ENCODE measurements around the gene NUDT14.

DNA sequence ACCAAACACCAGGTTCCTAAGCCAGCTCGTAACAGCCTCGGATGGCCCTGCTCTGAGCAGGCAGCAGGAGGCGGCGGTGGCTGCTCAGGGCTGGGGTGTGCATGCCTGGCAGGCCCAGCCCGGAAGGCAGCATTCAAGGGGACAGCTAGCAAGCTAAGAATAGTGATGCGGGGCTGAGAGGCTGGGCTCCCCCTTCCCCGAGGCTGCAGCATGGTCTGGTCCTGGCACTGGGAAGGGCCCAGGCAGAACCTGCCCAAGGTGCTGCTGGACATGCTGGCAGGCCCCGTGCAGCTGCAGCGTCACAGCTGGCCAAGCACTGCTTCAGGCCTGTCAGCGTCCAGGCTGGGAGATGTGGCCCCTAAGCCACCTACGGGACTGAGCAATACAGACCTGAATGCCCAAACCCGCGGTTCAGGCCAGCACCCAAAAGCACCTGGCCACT is 26.4 kb upstream of the NUDT14 start:
- TF ChIP-seq EZH2phosphoT487 (IDR thresholded peaks at IDR 0.05; ENCODE audit: borderline replicate concordance, low read length) (no peak), EZH2 (IDR thresholded peaks at IDR 0.05; ENCODE audit: low read length, unreplicated experiment) (no peak)
- TF ChIP-seq, protein P1, sequence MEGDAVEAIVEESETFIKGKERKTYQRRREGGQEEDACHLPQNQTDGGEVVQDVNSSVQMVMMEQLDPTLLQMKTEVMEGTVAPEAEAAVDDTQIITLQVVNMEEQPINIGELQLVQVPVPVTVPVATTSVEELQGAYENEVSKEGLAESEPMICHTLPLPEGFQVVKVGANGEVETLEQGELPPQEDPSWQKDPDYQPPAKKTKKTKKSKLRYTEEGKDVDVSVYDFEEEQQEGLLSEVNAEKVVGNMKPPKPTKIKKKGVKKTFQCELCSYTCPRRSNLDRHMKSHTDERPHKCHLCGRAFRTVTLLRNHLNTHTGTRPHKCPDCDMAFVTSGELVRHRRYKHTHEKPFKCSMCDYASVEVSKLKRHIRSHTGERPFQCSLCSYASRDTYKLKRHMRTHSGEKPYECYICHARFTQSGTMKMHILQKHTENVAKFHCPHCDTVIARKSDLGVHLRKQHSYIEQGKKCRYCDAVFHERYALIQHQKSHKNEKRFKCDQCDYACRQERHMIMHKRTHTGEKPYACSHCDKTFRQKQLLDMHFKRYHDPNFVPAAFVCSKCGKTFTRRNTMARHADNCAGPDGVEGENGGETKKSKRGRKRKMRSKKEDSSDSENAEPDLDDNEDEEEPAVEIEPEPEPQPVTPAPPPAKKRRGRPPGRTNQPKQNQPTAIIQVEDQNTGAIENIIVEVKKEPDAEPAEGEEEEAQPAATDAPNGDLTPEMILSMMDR (conservative IDR thresholded peaks at IDR 0.05; ENCODE audit: low read depth, low read length) = no peak; the same call in 1 of the 2 replicates

Measured in PC-3 (cell line).